HG02571 (cell line): ENCODE results near the gene FRMD1.

Experiments used
- ATAC-seq: cut with Tn5 transposase; IDR thresholded peaks from one replicate; pipeline ENCODE4 v1.9.1; 2021; ENCODE audit warnings: mild to moderate bottlenecking, moderate library complexity; ENCODE audit not compliant: unreplicated experiment

The FRMD1 gene

DNA sequence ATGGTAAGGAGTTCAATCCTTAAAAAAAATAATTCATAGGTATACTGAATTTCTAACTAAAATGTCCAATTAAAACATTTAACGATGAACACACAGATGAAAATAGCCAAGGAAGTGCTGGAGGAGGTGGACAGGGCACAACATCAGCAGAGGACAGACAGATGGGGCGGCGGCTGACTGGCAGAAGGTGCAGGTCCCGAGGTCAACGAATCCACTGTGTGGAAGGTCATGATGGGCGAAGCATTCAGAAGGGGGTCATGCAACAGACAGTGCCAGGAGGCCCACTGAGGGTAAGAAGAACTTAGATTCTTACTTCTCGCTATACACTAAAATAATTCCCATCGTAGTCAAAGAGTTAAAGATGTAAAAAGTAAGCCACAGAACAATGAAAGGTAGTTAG lies 34.2 kb upstream of the FRMD1 start:
- ATAC-seq, result no peak

DNA sequence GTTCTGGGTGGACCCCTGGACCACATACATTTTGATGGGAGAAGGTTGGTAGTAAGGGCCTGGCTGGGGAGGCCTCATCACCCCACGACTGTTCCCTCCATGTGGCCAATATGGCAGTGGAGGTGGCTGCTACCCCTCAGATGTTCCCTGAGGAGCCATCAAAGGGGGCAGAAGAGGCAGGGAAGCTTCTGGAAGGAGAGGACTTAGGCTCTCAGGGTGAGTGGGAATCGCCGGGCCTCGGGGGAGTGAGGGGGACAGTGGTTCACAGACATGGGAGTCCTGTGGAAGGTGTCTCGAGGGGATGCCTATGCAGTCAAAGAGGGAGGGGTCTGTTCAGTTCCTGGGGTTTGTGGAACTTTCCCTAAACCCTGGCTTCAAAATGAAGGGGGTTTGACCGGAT lies 32.9 kb upstream of the FRMD1 start:
- ATAC-seq, result no peak

DNA sequence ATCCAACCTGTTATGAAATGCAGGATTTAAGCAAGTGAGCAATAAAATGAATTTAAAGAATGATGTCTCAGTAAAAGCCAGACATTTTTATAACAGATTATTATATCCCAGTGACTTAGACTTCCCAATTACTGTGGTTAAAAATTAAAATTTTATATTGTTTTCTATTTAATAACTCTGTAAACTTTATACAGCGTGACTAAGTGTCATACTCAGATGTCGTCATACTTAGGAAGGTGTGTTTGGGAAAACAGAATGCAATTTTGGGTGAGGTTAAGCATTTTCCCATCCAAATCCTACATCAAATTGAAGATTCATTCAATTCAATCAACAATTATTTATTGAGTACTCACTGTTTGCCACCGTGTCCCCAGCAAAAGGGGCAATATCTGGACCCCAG lies 31.4 kb upstream of the FRMD1 start:
- no peak for ATAC-seq

DNA sequence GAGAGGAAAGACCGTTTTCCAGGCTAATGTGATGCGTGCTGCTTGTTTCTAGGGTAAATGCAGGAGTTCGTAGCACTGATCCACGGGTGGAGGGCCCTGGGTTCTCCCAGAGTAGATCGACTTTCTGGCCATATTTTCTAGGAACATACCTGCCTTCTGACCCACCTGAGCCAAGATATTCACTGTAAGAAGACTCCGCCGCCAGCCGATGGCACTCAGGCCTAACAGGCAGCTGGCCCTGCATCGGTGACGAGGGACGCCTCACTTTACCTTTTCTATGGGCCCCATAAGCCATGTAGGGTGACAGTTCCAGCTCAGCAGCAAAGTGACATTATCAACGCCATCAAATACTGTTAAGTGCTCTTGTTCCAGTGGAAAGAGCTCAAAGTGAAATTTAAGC lies 30.2 kb upstream of the FRMD1 start:
- no peak for ATAC-seq

DNA sequence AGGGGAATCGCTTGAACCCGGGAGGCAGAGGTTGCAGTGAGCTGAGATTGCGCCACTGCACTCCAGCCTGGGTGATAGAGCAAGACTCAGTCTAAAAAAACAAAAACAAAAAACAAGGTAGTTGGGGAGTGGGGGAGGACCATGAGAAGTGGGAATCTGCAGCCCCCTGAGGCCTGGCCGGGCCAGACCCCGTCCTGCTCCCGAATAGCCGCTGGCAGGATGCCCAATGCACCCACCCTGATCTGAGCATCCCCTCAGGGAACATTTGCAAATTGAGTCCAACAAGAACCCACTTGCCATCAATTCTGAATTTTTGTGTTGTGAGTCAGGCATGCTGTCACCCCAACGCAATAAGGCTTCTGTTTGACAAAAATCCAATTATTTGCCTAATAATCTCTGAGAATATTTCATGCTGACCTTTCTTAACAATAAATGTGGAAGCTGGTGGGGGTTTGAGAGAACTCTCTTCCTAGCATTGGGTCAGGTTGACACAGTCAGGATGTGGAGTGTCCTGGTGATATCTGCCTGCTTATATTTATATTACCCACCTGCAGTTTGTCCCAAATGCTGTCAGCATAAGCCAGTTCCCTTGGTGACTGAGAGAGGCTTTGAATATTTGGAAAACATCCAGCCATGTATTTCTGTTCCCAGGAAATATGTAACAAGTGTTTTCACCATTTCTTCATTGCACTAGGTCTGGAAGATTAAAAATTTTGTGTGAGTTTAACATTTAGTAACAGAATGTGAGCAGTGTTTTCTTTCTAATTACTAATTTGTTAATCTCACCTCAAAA lies 28.4 kb upstream of the FRMD1 start:
- ATAC-seq, result no peak

DNA sequence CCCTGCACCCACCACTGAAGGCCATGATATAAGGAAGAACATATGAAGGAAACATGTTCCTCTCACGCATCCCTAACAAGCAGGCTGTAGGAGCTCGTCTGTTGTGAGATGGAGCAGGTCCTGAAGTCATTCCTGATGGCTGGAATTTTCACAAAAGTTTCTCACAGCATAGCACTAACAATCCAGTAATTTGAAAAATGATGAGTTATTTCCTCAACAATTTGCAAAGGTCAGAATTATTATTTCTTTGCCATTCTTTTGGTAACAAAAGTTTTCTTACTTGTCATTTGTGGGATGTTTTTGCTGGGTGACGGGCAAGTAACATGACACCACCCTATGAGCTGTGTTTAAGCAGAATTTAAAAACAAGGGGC lies 27.6 kb upstream of the FRMD1 start:
- ATAC-seq, result no peak

DNA sequence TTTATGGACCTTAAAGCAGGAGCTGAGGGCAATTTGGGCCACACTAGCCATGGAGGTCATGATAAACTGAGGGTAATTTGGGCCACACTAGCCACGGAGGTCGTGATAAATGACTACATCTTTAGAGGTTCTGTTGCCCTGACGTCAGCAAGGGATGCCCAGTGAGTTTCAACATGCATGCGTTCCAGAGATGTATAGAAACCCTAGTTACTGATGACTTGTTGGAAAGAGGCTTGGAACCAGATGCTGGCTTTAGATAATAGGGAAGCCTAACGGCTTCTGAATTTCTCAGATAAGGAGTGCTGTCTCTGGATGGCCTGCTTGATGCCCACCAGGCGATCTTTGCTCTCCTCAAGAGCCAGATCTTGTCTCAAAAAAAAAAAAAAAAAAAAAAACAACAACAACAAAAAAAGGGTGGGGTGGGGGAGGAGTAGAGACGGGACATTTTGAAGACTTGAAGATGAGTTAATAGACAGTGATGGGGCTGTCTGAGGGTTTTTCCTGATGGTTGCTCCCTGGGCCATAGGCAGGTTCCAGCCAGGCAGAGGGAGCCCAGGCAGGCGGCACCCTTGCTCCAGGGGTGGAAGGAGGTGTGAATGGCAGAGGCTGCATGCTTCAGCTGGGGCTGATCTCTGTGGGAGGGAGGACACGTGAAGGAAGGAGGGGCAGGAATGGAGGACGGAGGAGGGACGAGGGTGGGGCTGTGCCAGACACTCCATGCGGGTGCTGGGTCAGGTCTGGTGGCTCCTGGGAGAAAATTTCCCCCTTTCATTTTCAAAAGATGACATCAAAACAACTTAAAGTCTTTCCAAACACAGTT lies 27.0 kb upstream of the FRMD1 start:
- no peak for ATAC-seq

DNA sequence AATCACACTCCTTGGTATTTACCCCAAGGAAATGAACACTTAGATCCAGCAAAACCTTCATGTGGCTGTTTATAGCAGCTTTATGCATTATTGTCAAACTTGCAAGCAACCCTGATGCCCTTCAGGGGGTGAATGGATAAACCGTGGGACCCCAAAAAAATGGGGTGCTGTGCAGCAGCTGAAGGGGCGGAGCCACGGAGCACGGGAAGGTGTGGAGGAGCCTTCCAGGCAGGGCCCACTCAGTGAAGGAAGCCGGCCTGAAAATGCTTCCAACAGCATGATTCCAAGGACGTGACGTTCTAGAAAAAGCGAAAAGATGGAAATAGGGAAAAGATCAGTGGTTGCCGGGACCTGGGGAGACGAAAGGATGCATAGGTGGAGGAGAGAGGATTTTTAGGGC lies 25.6 kb upstream of the FRMD1 start:
- ATAC-seq, result no peak

DNA sequence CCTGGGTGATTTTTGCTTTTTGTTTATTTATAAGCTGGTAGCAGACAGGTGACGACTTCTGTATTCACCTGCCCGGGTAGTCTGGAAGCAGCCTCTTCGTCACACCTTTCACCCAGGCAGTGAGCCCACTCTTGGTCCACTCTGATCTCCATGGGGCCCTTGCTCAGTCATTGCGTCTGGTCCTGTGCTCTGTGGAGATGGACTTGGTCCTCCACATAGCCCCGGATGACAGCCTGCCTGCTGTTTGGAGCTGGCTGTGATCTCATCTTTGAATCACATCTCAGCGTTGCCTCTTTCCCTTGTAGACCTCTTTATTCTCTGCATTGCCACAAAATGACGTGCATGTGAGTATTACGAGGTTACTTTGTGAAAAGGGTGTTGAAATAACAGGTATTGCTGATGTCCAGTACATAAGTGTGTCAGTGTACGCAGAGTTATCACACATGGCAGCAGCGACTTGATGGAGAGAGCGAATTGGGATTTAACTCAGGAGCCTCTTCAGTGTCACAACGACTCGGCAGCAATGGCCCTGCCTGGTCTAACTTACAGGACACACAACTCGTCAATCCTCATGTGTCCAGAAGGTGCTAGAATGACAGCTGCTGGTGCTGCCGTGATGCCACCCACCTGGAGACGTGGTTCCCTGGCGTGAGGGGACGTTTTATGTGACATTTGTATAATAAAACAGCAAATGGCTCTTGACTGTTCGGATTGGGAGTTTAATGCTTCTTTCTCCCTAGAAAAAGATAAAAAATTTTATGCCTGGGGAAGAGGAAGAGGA lies 24.2 kb upstream of the FRMD1 start:
- ATAC-seq, result no peak

DNA sequence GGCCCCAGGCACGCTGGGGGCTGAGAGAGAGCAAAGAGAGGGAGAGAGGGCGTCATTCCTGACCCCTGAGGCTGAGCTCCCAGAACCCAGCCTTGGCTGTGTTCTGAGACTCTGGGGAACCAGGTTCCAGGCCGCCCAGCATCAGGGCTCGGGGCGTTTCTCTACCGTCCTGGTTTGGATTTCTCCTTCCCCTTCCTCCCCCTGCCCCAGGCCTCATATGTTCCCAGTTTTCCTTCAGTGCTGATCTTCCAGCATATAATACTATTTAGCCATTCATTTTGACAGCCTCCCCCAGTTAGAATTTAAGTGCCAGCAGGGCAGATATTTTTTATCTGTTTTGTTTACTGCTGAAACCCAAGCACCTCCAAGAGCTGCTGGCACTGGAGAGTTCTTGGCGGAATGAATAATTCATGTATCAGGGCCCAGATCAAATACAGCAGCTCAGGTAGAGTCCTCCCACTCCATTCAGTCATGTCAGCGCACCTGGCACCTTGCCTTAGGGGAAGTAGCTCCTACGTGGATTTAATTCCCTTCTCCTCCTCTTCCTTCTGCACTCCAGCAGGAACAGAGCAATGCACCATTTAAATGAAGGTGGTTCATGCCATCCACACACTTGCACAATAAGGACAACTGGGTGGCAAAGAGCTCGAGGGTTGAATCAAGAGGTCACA lies 23.4 kb upstream of the FRMD1 start:
- no peak for ATAC-seq

DNA sequence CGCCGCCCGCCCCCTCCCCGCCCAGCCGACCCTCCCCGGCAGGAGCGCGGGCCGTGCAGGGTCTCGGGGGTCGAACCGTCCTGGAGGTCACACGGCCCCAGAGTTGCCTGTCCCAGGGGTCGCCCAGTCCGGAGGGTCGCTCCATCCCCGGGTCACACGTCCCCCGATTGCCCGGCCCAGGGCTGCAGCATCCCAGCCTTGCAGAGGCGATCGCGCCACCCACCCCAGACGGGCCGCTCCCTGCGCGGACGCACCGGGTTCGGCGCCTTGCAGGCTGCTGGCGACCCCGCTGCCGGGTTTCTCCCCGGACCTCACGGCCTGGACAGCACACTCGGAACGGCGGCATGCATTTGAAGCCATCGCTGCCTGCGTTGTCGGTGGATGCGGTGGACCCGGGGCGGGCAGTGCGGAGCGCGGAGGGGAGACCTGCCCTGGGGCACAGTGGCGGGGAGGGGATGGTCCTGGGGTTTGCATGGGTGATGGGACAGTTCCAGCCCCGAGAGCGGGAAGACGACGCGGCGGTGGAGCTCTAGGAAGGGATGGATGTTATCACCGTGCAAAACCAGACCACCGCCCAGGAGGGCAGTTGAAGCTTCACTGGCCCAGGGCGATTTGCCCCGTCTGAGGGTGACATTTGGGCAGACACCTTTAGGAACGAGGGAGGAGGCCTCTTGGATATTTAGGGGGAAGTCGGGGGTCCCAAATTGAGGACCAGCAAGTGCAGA lies 22.7 kb upstream of the FRMD1 start:
- ATAC-seq, result no peak

DNA sequence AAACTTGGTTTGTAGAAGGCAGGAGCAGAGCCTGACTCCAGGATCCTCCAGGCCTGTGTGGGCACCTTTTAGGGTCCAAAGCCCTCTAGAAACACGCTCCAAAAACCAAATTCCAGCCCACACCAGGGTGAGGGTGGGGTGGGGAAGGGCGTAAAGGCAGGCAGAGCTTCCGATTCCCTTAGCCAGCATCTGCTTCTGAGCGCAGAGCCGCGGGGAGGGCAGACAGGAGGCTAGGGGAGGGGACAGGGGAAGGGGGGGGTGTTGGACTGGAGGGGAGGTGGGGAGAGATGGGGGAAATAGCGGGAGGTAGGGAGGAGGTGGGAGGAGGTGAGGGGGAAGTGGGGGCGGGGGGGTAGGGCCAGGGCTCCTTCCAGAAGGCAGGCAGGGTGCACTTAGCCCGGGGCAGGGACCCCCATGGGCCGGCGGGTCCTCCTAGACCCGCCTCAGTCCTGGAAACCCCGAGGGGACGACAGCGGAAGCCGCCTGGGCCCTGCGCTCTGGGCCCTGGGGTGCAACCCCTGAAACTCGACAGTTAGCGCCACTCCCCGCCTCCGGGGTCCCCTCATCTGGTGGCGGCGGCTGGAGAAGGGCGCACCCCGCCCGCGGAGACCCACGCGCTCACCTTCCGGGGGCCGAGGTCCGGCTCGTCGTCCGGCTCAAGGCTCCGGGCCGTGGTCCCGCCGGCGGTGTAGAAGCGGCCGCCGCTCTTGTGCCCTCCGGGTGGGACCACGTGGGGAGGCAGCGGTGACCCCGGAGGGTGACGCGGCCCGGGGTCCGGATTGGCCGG lies 22.0 kb upstream of the FRMD1 start:
- no peak for ATAC-seq

DNA sequence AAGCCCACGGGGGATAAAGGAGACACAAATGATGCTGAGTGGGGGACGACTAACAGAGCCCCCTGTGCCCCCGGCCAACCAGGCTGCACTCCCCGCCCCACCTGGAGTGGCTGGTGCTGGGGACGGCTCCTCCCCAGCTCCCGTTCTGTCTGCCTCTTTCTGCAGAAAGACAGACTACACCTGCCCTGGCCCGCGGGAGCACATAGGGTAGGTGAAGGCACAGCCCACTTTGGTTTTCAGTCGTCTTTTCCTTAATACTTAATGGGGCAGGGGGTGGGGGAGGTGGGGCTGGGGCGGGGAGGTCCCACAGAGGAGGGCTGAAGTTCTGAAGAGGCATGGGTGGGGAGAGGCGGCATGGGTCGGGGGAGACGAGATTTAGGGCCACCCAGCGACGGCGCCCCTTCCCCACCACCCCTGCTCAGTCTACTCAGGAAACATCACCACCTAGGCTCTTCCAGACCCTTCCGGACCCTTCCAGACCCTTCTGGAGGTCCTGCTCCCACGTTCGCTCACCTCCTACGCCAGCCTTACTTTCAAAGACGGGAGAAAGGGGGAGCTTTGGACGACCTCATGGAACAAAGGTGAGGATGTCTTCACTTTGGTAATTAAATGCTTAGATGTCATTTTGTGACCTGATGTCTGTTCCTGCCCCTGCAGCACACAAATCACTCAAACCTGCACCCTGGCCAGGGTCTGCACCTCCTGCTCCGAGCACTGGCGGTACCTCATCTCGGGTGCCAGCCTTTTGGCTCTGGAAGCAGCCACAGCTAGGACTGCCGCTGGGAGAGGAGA lies 21.2 kb upstream of the FRMD1 start:
- ATAC-seq, result no peak

DNA sequence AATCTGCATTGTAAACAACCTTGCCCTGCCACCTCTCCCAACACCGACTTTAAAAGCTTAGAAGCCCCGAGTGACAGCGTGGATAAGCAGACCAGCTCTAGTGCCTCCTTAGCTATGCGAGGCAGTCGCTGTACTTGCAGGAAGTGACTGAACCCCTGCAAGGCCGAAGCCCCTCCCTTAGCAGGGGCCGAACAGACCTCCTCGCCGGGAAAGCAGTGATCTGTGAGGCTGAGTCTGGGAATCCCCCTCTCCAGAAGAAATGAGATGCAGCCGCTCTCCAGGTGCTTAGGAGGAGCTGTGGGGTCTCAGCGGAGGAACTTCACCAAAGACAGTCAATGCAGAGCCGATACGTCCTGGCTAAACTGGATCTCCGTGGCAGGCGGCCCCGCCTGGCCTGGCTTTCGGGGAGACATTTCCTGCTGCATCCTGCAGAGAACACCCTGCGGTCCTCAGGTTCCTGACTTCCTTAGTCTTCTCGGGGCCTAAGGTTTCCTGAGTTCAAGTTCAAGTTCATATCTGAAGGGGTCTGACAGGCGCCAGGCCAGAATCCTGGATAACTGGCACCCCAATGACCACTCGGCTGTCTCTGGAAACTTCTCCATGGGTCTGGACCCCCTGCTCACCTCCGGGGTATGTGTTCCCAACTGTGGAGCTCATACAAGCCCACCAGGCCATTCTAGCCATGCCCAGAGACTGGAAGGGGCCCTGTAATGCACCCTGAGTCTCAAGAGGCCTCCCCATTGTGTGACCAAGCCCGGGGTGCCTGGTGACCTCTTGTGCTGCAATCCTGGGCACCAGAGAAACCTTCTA lies 20.4 kb upstream of the FRMD1 start:
- no peak for ATAC-seq

DNA sequence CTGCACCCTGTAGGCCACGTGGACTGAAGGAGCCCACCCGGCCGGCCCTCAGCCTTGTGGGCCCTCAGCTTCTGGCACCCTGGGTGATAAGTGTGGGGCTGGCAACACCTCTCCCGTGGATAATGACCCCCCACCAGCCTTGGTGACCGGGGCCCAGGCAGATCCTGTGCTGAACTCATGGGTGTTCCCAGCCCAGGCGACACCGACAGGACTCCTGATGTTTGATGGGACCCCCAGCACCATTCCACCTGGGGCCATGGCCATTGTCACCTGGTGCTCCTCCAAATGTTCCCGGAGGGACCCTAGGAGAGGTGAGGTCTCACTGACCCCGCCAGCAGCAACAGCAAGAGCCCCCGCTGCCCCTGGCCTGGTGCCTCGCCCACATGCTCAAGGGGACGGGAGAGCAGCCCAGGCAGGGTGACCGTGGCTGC lies 19.4 kb upstream of the FRMD1 start:
- no peak for ATAC-seq

DNA sequence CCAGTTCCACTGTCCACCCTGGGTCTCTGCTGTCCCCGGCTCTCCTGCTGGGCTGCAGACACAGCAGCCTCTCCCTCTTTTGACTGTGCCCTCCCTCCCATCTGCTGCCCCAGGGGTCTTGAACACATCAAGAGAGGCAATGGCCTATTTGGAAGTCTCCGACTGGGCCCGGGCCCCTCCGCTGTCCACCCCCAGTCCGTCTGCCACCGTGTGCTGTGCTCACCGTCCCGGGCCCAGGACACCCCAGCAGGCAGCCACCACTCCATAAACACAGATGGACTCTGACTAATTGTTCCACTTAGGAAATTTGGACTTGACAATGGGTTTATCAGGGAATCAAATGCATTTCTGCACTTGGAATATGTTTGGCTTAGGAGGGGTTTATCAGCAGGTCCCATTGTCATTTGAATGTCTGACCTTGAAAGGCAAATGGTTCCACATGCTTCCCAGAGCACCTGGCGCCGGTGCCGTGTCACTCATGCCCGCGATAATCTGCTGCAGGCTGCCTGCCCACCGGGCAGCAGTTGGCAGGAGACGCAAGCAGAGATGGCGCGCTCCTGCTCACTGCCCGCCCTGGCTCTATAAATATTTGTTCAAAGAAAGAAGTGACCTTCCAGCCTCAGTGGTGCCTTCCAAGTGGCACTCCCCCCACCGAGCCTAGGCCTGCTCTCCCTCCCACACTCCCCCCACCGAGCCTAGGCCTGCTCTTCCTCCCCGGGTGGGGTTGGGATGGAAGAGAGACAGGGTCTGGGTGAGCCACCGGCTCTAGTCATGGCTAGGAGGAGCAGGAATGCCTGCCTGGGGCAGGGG lies 18.8 kb upstream of the FRMD1 start:
- no peak for ATAC-seq

DNA sequence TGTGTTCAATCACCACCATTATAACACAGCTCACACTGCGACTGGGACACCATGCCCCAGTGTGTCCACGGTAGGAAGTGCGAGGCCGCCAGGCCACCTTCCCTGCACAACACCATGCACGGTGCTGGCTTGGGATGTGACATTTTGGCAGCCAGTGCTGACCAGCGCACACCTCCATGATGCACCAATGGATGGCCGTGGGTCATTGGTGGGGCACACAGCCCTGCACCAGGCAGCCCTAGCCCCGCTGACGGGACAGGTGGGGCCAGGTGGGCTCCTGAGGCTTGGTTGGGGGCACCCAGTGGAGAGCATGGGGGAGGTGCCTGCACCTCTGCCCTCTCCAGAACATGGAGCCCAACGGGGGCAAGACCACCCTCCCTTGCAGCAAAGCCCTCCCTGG lies 18.2 kb upstream of the FRMD1 start:
- no peak for ATAC-seq
